Measurements from ENCODE around the gene SUMO3. TPM values are rescaled to one million over a fixed set of nuclear protein-coding genes. Genes with fewer than 3 reads are reported as not detected.
A peak's percentile ranks its signal among the peaks of the same experiment; 100 is the strongest.

The SUMO3 gene
- total and polyA plus RNA-seq, 12 donors, result 21.1 to 92.3 (median 72.1) TPM

GRCh38 chr21:44803651-44804050 lies 14.2 kb downstream of the SUMO3 start:
- no peak overlapping the region for H3K4me3 ChIP-seq
- peaks cover 0 to 38% of the 10 kb centered on the region in 2 donors for H3K36me3 ChIP-seq (replicated peaks in 1 of 2)
- intact Hi-C loops (cut with DNase I), result no loop called here
- no peaks in the 10 kb centered on the region for H3K27me3 ChIP-seq
- WGBS, 4 donors, result 65 to 78% (median 69%) methylated on average over 3 of the region's 3 CpGs
- peaks cover 11 to 23% of the 10 kb centered on the region in 2 donors for H3K4me1 ChIP-seq (replicated peaks in 1 of 2)
- H3K27ac ChIP-seq, result no peak overlapping the region
- no peak for TF ChIP-seq POLR2A (IDR thresholded peaks at IDR 0.05)
- TF ChIP-seq CTCF (IDR thresholded peaks at IDR 0.05), result no peak
- DNase-seq, result peak in 1 of 7 donors; percentile 25
- no peaks in the 10 kb centered on the region for H3K9me3 ChIP-seq (replicated peaks in 1 of 3)

- WGBS, 4 donors, result 25 to 57% (median 40%) methylated on average over 15 to 32 of the region's 32 CpGs
- Histone ChIP-seq H3K4me1 (replicated peaks in 1 of 2) (peaks cover 11 to 23% of the 10 kb centered on the region in 2 donors), H3K27me3 (no peaks in the 10 kb centered on the region), H3K27ac (peak overlapping the region in 1 of 5 donors; percentile 67), H3K36me3 (replicated peaks in 1 of 2) (peaks cover 0 to 27% of the 10 kb centered on the region in 2 donors), H3K4me3 (peak overlapping the region in 2 of 4 donors; percentile 81 to 90), H3K9me3 (replicated peaks in 1 of 3) (no peaks in the 10 kb centered on the region)
- no peak for DNase-seq
- intact Hi-C loops (cut with DNase I), result no loop called here
- TF ChIP-seq POLR2A (IDR thresholded peaks at IDR 0.05), result no peak
- TF ChIP-seq CTCF (IDR thresholded peaks at IDR 0.05), result no peak
Observed at GRCh38 chr21:44802396-44803153, 15.3 kb downstream of the SUMO3 start.

GRCh38 chr21:44801468-44802395 lies 16.1 kb downstream of the SUMO3 start, which contains the start of gene UBE2G2:
Gene UBE2G2 (minus strand): TSS chr21:44801820. CDS start chr21:44801748, 72 bp downstream.
- Histone ChIP-seq H3K9me3 (replicated peaks in 1 of 3) (no peaks in the 10 kb centered on the region), H3K4me3 (peak within 1 kb of the TSS; percentile 72 to 90 (median 81)), H3K27me3 (no peaks in the 10 kb centered on the region), H3K36me3 (replicated peaks in 1 of 2) (peaks cover 0 to 20% of the 10 kb centered on the region in 2 donors), H3K4me1 (replicated peaks in 1 of 2) (peaks cover 11 to 23% of the 10 kb centered on the region in 2 donors), H3K27ac (peak within 1 kb of the TSS in 4 of 5 donors; percentile 38 to 67 (median 60))
- TF ChIP-seq CTCF (IDR thresholded peaks at IDR 0.05) (no peak), POLR2A (IDR thresholded peaks at IDR 0.05) (peak in 1 of 2 donors; percentile 42)
- WGBS, 4 donors, result 0% methylated on average over 18 to 97 of the region's 97 CpGs
- DNase-seq, result peak; percentile 66 to 85 (median 80)
- intact Hi-C loops (cut with DNase I), result no loop called here

GRCh38 chr21:44800971-44801467 lies 16.8 kb downstream of the SUMO3 start:
- DNase-seq, result peak in 1 of 7 donors; percentile 18
- intact Hi-C loops (cut with DNase I), result no loop called here
- H3K4me1 ChIP-seq (replicated peaks in 1 of 2), result peaks cover 11 to 23% of the 10 kb centered on the region in 2 donors
- peaks cover 0 to 14% of the 10 kb centered on the region in 2 donors for H3K36me3 ChIP-seq (replicated peaks in 1 of 2)
- TF ChIP-seq POLR2A (IDR thresholded peaks at IDR 0.05) (no peak), CTCF (IDR thresholded peaks at IDR 0.05) (peak in 5 of 6 experiments; percentile 7 to 43 (median 34))
- no peaks in the 10 kb centered on the region for H3K9me3 ChIP-seq (replicated peaks in 1 of 3)
- WGBS, 4 donors, result 1 to 4% (median 2%) methylated on average over 17 of the region's 17 CpGs
- H3K27ac ChIP-seq, result peak overlapping the region in 4 of 5 donors; percentile 38 to 67 (median 60)
- H3K4me3 ChIP-seq, result peak overlapping the region in 3 of 4 donors; percentile 72 to 90 (median 81)
- H3K27me3 ChIP-seq, result no peaks in the 10 kb centered on the region
